WI38 (cell line): ENCODE results near the gene BORCS5.
"Not testable (repeated sequence)": the region's sequence is repeated elsewhere in the genome, so short reads cannot be mapped to it uniquely, and the experiment has no call there.

Experiments used
- H3K4me3 ChIP-seq: 2 replicates; pipeline ENCODE4 v1.5.1; 2011; ENCODE audit warnings: low read depth, mild to moderate bottlenecking, control low read depth, low read length
- TF ChIP-seq, protein P1 (sequence below): IDR thresholded peaks from 2 replicates; pipeline ENCODE4 v1.5.1; 2012; ENCODE audit warnings: low read depth, mild to moderate bottlenecking, control low read depth, low read length

BORCS5 gene

DNA sequence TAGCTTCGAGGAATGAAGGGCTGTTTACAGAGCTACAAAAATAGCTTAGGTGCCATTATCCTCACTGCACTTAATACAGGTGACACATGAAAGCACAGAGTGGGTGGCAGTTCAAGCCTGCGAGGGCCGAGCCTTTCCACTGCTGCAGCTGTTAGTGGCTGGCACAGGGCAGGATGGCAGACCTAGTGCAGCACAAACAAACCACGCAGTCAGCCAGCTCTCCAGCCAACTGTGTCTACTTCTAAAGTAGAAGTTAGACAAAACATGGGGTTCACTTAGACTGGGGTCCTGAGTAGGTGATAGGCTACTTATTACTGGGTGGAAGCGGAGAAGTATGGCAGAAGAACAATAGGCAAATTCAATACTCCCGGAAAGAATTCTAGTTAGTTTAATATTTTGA is 110.4 kb downstream of the BORCS5 start:
- no peak overlapping the region for H3K4me3 ChIP-seq
- TF ChIP-seq, protein P1, sequence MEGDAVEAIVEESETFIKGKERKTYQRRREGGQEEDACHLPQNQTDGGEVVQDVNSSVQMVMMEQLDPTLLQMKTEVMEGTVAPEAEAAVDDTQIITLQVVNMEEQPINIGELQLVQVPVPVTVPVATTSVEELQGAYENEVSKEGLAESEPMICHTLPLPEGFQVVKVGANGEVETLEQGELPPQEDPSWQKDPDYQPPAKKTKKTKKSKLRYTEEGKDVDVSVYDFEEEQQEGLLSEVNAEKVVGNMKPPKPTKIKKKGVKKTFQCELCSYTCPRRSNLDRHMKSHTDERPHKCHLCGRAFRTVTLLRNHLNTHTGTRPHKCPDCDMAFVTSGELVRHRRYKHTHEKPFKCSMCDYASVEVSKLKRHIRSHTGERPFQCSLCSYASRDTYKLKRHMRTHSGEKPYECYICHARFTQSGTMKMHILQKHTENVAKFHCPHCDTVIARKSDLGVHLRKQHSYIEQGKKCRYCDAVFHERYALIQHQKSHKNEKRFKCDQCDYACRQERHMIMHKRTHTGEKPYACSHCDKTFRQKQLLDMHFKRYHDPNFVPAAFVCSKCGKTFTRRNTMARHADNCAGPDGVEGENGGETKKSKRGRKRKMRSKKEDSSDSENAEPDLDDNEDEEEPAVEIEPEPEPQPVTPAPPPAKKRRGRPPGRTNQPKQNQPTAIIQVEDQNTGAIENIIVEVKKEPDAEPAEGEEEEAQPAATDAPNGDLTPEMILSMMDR, result no peak

DNA sequence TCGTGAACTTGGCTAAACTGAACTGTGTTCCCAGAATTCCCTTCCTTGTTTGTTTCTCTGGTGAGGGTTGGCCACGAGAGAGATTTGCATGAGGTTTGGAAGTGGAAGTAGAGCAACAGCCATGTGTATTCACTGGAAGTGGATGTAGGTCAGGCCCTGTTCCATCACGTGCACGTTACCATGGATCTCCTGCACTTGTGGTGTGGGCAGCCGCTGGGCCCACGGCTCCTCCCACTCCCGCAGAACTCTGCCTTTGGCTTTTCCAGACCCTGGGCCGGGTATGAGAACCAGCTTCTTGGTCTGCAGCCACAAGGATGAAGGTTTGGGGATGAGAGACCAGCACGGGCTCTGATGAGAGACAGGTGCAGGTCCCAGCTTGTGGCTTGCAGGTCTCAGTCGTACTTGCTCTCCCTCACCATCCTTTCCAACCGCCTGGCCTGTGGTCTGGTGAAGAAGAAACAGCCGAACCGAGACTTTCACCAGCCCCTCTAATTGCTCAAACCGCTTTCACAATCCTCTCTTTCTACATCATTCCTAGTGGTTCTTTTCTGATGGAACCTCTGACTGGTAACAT is 110.9 kb downstream of the BORCS5 start:
- TF ChIP-seq, protein P1, result no peak
- H3K4me3 ChIP-seq, result no peak overlapping the region

DNA sequence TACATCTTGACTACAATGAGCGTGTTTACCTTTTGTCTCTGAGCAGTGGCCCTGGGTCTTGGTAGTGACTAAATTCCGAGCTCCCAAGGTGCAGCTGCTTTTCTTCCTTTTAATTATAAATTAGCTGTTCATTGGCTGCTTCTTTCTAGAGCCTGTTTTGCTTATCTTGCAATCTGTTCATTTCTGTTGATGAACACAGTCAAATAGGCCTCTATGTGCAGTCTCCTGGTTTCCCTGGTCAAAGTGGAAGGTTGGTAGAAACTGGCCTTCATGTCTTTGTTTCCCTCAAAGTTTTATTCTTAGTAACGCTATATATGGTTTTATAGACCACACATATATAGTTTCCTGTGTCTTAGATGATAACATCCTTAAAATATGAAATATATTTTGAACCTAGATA is 111.7 kb downstream of the BORCS5 start:
- TF ChIP-seq, protein P1, result no peak
- no peak overlapping the region for H3K4me3 ChIP-seq

DNA sequence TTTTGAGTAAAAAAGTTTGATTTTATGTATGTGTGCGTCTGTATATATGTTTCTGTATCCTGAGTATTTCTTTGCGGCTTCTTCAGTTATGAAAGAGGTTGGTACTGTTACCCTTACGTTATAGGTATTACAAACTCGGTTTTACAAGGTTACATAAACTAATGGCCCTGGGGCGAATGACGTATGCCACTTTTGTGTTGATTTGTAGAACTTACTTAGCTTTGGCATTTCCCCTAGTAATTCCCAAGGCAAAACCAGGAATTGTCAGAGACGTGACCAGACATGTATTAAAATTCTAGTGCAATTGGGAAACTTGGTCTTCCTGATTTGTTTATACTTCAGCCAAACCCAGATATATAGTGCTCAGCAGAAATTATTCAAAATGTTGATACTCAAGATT is 112.5 kb downstream of the BORCS5 start:
- TF ChIP-seq, protein P1, result no peak
- no peak overlapping the region for H3K4me3 ChIP-seq

DNA sequence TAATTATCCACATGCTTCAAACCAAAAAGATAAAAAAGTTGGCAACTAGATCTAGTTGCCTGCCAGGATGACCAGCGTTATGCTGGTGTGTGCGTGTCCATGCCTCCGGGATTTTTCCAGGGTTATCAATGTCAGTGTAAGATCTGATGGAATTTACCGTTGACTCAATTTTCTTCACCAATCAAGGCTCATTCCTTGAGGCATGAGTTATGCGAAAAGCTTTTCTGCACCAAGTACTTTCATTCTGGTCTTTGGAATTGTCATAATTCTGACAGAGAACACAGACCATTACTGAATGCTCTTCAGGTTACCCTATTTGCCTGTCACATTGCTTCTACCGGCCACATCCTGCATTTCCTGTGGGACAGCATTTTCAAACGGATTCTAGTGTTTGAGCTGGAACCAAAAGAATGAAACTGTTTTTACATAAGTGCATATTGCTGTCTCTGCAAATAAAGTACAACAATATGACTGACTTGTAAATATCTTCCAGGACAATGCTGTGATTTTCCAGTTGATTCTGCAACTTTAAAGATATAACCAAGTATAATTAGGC is 114.0 kb downstream of the BORCS5 start:
- TF ChIP-seq, protein P1, result no peak
- no peak overlapping the region for H3K4me3 ChIP-seq

DNA sequence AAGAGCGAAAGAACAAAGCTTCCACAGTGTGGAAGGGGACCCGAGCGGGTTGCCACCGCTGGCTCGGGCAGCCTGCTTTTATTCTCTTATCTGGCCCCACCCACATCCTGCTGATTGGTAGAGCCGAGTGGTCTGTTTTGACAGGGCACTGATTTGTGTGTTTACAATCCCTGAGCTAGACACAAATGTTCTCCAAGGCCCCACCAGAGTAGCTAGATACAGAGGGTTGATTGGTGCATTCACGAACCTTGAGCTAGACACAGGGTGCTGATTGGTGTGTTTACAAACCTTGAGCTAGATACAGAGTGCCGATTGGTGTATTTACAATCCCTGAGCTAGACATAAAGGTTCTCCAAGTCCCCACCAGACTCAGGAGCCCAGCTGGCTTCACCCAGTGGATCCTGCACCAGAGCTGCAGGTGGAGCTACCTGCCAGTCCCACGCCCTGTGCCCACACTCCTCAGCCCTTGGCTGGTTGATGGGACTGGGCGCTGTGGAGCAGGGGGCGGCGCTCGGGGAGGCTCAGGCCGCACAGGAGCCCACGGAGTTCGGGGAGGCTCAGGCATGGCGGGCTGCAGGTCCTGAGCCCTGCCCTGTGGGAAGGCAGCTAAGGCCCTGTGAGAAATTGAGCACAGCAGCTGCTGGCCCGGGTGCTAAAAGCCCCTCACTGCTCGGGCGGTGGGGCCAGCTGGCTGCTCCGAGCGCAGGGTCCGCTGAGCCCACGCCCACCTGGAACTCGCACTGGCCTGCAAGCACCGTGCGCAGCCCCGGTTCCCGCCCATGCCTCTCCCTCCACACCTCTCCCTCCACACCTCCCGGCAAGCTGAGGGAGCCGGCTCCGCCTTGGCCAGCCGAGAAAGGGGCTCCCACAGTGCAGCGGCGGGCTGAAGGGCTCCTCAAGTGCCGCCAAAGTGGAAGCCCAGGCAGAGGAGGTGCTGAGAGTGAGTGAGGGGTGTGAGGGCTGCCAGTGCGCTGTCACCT is 115.4 kb downstream of the BORCS5 start:
- not testable (repeated sequence) for H3K4me3 ChIP-seq

DNA sequence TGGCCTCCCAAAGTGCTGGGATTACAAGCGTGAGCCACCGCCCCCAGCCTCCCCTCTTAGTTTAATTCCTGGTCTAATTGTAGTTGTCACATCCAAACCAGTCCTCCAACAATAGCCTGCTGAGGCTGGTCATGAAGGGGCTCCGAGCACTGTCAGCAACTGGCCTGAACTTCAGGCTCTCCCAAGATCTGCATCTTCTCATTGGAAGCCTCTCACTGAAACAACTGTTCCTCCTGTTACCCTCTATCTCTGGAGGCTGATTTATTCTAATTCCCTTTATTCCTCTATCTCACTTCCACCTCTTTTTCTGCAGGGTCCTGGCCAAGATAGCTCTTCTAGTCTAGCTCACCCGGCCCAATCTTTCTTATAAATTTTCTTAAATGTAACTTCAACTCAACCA is 116.3 kb downstream of the BORCS5 start:
- TF ChIP-seq, protein P1, result no peak
- no peak overlapping the region for H3K4me3 ChIP-seq
